NCI-H460 (cell line): ENCODE data around the gene NUP88. TPM values are rescaled to one million over a fixed set of nuclear protein-coding genes. Genes with fewer than 3 reads are reported as not detected.
A peak's percentile ranks its signal among the peaks of the same experiment; 100 is the strongest.
"Not testable (repeated sequence)": the region's sequence is repeated elsewhere in the genome, so short reads cannot be mapped to it uniquely, and the experiment has no call there.

Experiments
- DNase-seq: peaks from one replicate; pipeline ENCODE4 v3.0.0-alpha.2; 2016; ENCODE audit warnings: low read depth; ENCODE audit errors: extremely low read depth
- polyA plus RNA-seq: library from polyadenylated mRNA; depleted of rRNA; stranded (reverse); fragments of >200 nt; gene quantifications from 2 replicates; pipeline ENCODE4 v1.2.3, GENCODE V29; 2014; cell fraction: nucleus; rRNA removed
- total RNA-seq: library from RNA; depleted of rRNA; stranded (reverse); fragments of >200 nt; shearing (Covaris generic); gene quantifications from 2 replicates; pipeline ENCODE4 v1.2.3, GENCODE V29; 2014; rRNA removed

NUP88 gene
- 219 and 243 TPM in 2 replicates for total RNA-seq
- 82.1 and 96.7 TPM in 2 replicates for polyA plus RNA-seq

DNA sequence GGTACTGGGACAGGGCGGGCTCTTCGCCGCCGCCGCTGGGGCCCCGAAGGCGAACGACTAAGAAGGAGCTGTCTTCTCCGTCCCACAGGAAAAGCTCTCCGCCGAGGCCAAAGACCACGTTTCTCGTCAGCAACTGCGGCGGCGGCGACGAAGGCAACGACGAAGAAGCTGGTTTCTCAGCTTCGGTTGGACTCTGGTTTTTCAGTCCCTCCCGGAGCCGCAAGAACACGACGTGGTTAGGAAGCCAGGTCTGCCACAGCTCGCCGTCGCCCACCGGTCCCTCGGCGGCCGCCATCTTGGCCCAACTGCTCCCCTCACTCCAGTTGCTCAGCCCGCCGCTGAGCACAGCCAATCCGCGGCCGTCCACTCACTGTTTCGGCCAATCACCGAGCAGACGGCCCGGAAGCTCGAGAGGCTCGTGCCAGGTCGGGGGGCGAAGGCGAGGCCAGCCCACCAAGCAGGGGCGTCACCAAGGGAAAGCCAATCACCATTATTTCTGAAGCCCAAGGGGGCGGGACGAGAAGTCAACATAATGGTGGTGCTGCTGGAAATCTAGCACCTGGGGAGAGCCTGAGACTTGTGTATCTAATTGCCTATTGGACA, at the start of gene NUP88:
Gene NUP88, minus strand, starts transcription at position 307 of the 603 bp plus-strand sequence. Its CDS starts 12 bp downstream, at position 295.
- DNase-seq, result peak; percentile 97

DNA sequence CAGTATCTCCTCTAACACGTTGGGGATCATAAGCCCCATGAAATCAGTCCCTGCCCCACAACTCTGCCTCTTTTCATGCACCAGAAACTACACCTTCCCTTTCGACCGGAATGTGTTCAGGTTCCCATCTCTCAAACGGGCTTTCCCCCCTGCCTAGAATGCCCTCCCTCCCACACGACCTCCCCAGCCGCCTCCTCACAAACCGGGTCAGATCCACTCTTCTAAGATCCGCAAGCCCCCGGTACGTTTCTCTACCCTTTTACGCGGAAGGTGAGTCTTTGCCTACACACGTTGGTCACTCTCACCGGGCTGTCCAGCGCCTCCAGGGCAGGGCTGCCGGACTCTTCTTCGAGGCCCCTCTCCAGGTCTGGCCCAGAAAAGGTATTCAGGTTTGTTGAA, 48.6 kb upstream of the NUP88 start:
- no peak for DNase-seq

DNA sequence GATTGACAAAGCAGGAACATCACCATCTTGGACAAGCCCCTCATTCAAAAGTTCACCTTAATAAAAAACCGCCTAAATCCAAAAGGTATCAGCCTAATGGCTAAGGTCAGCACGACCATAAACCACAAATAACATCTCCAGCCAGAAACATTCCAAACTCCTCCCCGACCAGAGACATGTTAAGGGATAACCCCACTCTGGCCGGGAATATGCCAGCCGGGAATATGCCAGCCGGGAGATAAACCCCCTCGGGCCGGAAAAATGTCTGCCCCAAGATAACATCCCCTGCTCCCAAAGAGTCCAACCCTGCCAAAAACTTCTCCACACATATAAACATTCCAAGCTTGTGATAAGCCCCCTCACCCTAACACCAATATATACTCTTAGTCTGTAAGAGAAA, 48.0 kb upstream of the NUP88 start:
- DNase-seq, result no peak

DNA sequence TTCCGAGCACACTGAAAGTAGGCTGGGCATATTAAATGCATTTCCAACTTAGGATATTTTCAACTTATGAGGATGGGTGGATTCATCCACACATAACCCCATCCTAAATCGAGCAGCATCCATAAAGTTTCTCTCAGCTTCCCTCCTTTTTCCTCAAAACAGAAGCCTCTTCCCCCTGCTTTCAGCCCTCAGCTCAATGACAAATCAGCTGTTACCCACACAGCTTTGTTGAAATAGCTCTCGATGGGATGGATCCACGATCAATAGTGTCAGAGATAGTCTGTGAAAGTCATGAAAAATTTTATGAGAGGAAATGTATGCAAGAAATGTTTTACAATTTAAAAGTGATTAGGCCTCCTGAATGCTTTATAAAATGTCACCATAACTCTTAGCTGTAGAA, 46.8 kb upstream of the NUP88 start:
- no peak for DNase-seq

DNA sequence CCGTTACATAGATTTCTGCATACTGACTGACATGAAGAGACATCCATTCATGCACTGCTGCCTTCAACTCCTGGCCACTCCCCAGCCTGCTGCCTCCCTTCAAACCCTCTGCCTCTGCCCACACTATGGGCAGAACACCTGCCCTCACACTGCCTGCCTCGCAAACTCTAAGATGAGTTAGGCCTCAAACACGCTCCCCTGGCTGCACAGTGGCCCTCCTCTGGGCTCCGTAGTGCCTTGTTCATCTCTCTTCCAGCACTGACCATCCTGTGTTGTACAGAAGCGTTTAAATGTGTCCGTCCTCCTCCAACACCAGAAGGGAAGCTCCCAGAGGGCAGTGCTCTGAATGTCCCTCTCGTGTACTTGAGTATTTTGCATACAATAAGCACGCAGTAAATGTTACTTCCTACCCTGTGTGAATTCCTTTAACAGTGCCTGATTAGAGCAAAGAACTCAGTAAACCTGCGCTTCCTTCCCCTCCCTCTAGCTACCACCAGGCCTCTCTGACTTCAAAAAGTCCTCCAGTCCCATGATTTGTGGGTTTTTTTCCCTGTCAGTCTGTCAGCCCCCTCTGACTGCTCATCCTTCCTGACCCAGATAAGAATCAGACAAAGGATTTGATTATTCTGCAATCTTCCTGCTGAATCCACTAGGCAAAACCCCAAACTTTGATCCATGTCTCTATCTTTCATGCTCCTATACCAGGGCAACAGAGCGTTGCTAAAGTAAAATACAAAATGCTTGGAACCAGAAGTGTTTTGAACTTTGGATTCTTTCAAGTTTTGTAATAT, 45.5 kb upstream of the NUP88 start:
- no peak for DNase-seq

DNA sequence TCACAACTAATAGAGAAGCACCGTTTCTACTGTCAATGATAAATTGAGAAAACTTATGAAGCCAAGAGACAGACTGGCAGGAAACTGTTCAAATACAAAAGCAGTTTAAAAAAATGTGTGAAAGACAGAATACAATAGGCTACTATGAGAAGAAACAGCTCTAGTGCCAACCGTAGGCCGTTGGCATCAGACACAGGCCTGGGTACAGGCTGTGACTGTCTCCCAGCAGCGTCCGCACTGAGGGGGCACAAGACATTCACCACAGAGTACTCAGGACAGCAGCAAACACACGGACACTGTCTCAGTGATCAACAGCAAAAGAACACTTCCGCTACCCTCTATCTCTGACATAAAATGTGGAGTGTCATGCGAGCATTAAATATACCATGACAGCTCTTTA, 27.3 kb upstream of the NUP88 start:
- DNase-seq, result no peak

DNA sequence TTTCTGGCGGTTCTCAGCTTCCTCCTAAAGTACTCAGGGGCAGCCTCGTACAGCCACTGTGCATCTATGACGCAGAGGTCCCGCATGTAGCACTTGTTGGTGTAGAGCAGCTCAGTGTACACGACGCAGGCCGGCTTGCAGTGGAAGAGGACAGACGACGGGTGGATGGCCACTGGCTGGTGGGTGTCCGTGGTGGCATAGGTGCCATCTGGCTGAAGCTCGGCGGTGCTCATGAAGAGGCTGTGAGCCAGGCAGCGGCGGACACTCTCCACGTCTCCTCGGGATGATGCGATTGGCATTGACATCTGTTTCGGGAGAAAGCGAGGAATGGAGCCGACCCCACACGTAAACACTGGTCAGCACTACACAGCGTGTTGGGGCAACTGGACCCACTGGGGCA, 24.7 kb upstream of the NUP88 start:
- no peak for DNase-seq

DNA sequence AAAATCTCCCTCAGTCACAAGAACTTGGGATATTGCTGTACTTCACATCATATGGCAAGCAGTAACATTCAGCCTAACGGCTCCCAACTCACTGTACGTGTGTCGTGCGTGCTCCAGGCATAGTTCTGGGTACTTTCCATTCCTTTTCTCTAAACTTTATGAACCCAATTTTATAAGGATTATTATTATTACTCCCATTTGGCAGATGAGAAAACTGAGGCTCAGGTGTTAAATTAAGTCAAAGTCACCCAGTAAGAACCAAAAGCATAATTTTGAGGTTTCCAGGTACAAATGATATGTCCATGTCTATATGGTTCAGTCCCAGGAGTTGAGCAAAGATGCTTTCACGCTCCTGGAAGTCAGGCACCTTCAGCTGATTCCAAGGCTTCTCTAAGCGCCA, 24.3 kb upstream of the NUP88 start:
- DNase-seq, result no peak

DNA sequence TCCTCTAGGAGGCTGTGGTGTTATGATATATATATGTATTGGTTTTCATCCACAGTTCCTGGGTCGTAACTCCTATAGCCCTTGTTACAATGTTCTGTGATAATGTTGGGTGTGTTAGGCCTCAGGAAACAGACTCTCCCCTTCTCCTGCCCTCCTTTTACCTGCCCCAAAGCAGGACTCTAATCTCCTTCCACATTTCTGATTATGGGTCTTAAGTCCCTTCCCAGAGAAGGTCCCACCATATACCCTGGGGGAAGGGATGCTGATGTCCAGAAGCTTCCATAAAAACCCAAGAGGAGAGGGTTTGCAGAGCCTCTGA, 19.9 kb upstream of the NUP88 start:
- DNase-seq, result no peak

DNA sequence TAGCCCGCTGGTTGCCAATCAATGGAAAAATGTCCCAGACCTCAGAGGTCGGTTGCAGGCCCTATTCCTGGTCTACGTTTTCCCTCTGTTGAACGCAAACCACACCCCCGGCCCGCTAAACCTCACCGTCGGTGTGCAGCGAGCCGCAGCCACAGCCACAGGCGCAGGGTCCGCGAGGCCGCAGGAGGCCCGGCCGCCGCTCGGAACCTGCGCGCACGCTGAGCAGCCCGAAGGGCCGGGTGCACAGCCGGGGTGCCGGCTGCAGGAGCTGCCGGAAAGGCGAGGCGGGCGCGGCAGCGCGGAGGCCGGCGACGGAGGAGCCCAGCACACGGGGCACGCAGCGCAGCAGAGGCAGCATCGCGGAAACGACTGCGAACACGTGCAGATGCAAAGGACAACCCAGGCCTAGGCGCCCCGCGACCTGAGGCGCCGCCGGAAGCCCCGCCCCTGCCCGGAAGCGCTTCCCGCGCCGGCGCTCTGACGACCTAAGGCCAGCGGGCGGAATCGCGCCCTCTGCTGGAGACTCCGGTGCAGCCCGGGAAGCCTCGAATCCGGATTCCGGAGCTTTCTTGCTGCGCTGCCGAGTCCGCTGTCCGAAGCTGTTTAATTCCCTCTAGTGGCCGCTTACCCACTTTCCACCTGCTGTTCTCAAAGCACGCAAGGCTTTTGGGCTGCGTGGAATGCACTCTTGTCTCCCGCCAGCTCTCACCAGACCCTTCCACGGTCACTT, 19.4 kb upstream of the NUP88 start, which contains the start of gene C1QBP:
Gene C1QBP, minus strand, starts transcription at position 440 of the 730 bp plus-strand sequence. Its CDS starts 82 bp downstream, at position 358.
- DNase-seq, result peak; percentile 91

DNA sequence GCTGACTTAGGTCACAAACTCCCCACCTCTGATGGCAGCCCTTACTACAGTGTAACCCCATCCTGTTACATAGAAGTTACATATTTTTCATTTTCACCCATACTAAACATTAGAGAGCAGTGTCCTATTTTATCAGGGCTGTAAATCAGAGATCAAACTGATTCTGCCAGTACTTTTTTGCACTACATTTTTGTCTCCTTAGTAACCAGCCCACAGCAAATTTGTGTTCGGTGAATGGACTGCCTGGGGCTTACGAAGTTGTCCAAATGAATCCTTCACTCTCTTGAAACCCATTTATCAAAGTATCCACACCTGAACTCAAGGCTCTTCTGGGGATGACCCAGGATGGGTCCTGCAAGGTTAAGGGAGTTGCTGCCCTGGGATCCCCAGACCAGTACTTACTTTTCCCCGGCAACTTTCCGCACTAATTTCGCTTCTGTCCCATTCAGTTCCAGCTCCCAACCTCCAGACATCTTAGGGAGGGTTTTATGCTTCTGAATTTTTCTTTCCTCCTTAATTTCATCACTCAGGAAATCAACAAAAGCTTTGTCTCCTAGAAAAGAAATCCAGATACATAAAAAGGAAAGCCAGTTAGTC, 18.4 kb upstream of the NUP88 start:
- DNase-seq, result no peak

DNA sequence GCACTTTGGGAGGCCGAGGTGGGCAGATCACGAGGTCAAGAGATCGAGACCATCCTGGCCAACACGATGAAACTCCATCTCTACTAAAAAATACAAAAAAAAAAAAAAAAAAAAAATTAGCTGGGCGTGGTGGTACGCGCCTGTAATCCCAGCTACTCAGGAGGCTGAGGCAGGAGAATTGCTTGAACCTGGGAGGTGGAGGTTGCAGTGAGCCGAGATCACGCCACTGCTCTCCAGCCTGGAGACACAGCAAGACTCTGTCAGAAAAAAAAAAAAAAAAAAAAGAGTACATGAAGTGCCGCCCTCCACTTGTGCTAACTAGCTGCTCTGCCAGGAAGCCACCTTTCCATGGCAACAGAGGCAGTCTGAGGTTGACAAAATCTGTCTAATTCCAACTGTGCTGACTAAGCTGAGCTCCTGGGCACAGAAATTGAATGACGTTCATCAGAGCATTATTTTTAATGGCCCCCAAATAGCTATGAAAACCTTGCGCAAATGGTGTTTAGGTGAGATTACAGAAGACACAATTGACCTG, 16.4 kb upstream of the NUP88 start:
- not testable (repeated sequence) for DNase-seq

DNA sequence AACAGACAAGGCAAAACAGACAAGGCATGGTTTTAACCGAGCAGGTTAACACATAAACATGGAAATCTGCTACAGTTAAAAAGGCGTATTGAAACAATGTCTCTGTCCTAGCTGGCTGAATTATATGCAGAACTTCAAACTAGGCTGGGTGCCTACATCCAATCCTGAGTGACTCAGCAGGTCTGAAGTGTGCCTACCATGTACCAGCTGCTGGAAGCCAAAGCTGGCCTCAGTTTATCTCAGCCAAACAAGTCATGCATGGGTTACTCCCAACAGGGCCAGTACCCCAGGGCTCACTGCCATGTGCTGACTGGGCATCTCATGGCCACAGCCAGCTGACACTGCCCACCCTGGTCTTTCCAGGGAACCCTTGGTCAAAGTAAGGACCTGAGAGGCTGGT, 15.5 kb upstream of the NUP88 start:
- no peak for DNase-seq

DNA sequence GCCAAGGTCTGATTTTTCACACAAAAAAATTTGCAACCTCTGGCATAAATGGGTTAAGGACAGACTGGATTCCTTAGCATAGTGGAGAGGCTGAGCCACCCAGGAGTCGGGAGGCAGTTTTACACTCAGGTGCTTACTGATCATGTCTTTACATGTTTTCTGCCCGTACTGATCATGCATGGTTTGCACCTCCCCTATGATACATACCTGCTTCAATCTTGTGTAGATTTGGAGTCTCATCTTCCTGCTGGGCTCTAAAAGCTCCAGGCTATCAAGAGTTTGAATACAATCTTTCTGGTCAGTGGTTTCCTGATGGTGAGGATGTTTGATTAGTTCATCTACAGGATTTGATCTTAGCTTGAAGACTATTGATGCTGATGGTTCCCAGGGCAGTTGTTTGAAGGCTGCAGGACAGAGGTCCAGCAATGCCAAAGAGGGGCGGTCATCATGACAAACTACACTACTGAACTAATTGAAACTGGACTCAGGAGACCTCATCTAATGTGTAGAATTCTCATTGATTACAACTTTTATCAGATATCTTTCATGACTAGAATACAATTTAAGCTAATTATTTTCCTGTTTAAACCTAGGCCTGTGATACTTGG, 12.6 kb upstream of the NUP88 start:
- no peak for DNase-seq

DNA sequence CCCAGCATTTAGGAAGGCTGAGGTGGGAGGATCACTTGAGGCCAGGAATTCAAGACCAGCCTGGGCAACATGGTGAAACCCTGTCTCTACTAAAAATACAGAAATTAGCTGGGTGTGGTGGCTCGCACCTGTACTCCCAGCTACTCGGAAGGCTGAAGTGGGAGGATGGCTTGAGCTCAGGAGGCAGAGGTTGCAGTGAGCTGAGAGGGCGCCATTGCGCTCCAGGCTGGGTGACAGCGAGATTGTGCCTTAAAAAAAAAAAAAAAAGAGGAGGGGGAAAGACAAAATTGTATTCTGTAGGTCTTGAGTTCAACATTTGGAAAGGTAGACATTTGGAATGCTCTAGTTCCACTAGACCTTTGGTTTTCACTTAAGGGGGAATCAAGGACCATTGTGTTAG, 11.8 kb upstream of the NUP88 start:
- not testable (repeated sequence) for DNase-seq

DNA sequence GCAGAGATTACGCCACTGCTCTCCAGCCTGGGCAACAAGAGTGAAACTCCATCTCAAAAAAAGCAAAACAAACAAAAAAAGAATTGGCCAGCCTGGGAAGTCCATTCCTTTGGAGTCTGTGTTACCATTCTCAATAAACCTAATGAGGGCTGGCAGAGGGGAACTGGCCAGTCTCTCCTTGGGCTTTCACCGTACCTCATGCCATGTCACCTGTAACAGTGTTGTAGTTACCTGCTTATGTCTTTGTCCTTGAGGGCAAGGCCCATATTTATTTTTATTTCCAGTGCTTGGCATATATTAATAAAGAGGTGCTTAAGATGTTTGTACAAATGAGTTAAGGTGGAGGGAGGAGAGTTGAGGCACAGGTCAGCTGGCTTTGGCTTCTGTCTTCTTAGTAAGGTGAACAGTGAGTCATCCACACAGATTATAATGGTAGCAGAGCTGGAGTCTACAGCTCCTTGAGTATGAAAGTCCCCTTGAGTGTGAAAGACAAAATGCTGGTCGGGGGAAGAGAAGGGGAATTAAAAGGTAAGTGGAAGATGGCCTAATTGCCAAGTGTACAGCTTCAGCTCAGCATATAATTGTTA, 11.0 kb upstream of the NUP88 start:
- DNase-seq, result no peak

DNA sequence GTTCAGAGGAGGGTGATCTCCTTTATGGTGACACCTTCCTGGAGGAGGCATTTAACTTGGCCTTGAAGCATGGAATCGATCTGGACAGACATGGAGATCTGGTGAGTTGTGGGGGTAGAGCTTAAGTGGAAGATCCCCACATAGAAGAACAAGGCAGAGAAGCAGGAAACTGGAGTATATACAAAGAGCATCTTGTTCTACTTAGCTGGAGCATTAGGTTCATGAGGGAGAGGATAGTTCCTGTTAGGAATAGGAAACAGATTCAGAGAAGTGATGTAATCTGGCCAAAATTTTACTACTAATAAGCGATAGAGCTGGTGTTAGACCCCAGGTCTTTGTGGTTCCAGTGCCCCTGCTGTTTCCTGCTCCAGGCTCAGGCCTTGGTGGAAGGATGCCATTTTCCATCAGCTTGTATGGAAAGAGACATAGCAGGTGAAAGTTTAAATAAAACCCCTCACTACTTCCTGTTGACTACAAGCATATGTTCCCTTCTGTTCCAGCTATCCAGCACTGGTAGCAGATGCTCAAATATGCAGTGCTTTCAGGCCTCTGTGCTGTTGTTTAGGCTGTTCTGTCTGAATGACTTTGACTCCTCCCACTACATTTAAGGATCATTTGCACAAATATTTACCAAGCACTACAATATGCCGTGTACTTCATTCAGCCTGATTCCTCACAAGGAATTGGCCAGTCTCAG, 9.9 kb upstream of the NUP88 start:
- no peak for DNase-seq

DNA sequence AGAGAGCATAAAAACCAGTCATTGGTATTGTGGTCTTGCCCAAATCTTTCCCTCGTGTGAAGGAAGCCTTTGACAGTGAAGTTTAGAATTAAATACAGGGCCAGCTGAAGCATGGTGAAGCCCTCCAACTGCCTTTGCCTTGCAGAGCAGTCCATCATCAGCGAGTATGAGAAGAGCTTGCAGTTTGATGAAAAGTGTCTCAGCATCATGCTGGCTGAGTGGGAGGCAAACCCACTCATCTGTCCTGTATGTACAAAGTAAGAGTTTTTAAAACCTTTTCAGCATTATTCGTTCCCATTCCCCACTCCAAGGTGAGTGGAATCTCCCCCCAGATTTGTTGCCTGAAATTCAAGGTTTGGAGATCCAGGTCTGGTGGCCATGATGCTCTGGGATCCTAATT, 6.4 kb upstream of the NUP88 start:
- no peak for DNase-seq

DNA sequence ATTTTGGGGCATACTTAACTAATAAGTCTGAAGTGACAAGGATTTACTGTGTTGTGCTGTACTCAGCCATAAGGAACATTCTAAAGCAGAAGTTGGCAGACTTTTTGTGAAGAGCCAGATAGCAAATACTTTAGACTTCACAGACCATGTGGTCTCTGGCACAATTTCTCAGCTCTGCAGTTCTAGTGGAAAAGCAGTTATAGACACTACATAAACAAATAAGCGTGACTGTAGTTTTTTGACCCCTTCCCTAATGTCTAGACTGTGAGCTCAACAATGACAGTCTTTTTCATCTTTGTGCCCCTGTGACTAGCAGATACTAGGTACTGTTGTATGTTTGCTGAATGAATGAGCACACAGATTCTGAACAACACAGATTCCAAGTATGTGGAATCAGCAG, 5.4 kb upstream of the NUP88 start:
- DNase-seq, result no peak

DNA sequence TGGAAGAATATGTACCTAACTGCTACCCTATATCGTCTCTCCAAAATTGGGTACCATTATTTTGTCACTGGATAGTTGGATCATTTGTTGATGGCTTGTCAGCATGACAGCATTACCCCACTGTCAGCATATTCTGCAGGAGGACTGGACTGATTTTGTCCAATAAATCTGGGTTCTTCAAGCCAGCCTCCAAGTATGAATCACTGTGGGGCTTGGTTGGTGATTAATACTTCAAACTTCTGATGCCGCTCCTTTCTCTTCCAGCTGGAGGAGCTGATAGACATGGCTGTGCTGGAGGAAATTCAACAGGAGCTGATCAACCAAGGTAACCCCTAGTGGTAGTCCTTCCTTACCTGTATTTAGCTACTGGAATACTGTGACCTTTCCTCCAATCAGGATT, 3.0 kb upstream of the NUP88 start:
- DNase-seq, result no peak
